COLO829 (cell line): ENCODE results near the gene ADIRF.
"Not testable (repeated sequence)": the region's sequence is repeated elsewhere in the genome, so short reads cannot be mapped to it uniquely, and the experiment has no call there.

Experiments
- DNase-seq: peaks from one replicate; pipeline ENCODE4 v3.0.0; 2012; ENCODE audit warnings: low spot score

Gene ADIRF

DNA sequence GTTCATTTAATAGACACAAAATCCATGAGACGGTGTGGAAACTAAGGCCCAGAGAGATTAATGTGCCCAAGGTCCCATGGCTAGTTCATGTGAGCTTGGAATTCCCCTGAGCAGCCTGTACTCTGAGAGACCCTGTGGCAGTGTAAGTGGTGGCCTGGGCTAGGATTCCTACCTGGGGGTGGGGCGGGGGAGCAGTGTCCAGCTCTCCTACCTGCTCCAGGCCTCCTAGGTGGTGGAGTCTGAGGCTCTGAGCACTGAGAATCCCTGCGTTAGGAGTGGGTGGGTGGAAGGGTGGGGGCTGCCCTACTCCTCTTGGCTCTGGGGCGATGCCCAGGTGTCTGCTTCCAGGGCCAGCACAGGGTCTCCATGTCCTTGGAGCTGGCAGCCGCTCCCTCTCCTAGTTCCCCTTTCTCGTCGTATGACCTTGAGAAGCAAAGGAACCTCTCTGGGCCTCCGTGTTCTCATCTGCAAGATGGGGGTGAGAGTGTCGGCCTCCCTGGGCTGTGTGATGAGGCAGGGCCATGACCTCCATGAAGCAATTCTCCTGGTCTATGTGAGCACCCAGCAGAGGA is 7.3 kb upstream of the ADIRF start:
- no peak for DNase-seq

DNA sequence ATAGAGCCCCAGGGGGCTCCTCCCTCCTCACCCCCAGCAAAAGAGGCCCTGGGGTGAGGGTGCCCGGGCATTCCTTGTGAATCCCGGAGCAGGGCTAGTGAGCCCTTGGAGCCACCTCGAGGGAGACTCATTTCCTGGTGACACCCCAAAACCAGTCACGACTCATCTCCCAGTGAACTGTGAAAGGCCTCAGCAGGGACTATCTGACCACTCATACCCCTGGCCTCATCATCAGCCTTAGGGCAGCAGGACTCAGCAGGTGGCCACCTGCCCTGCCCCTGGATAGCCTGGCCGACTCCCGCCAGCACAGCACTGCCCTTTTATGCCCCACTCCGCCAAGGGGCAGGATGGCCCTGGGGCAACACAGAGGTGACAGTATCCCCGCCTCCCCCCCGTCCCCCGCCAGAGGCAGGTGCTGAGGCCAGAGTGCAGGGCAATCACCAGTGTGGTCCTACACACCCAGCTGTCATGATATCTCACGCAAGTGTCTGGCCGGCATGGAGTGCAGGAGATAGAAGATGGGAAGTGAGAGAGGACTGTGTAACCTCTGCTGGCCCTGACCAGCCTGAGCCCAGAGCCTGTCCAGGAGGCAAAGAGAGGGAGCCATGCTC is 6.7 kb upstream of the ADIRF start:
- DNase-seq: no peak

- DNase-seq: no peak
These were observed 5.9 kb upstream of the ADIRF start for GRCh38 chr10:86962136-86962980.

DNA sequence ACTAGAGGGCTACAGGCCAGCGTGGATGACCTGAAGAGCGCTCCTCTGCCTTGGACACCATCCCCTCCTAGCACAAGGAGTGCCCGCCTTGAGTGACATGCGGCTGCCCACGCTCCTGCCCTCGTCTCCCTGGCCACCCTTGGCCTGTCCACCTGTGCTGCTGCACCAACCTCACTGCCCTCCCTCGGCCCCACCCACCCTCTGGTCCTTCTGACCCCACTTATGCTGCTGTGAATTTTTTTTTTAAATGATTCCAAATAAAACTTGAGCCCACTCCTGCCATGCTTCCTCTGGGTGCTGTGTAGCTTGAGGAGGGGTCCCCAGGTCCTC is 5.3 kb upstream of the ADIRF start:
- no peak for DNase-seq

DNA sequence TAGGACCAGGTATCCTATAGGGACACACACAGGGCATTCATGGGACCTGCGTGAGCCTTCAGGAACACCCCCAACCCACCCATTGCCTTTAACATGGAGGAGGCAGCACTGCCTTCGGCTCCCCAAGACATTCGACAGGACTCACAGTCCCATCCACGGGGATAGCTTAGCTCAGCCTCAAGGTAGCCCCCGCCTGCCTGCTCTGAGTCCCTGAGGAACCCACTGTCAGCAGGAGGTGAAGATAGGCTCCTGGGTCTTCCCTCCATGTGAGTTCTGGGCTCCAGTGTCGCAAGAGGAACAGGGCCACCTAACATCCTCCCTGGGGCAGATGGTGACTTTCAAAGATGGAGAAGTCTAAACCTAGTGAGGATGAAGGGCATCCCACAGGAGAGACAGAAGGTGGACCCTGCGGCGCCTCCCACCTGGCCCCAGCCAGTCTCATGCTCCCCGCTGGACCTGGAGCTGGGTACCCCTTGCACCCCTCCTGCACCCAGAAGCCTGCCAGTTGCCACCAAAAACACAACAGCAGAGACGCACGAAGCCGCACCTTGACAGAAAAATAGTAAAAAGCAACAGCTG is 4.9 kb upstream of the ADIRF start:
- DNase-seq: no peak

- no peak for DNase-seq
These were observed 4.0 kb upstream of the ADIRF start for GRCh38 chr10:86964061-86964846.

DNA sequence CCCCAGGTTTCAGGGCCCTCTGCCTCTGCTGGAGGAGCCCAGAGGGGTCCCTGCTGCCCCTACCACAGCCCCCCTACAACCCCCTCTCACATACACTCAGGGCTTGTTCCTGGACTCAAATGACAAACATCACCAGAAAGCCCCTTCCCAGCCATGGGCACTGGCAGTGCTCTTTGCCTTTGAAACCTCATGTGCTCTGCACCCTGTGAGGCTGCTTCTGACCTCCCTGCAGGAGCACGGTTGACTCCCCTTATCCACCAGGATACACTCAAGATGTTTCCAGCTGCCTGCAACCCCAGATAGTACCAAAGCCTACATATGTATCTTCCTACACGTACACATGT is 3.5 kb upstream of the ADIRF start:
- no peak for DNase-seq

DNA sequence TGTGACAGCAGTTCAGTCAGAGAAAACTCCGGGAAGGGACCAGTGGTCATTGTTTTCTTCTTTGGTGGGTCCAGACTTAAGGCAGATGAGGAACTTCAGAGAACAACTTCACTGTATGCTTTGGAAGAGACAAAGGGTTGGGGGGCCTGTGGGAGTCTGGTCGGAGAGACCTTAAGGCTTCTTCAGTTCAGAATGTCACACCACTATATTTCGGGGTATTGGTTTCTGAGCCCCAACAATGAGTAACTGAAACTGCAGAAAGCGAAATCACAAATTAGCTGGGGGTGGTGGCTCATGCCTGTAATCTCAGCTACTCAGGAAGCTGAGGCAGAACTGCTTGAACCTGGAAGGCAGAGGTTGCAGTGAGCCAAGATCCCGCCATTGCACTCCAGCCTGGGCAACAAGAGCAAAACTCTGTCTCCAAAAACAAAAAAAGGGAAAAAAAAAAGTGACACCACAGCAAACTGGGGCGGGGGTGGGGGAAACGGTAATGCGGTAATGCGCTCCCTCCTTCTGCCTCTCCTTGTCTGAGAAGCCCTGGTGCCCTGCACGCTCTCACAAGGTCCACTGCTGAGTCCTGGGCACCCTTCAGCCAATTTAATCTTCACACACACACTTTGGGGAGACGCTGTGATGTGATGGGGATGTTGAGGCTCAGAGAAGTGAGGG is 2.2 kb upstream of the ADIRF start:
- no peak for DNase-seq

DNA sequence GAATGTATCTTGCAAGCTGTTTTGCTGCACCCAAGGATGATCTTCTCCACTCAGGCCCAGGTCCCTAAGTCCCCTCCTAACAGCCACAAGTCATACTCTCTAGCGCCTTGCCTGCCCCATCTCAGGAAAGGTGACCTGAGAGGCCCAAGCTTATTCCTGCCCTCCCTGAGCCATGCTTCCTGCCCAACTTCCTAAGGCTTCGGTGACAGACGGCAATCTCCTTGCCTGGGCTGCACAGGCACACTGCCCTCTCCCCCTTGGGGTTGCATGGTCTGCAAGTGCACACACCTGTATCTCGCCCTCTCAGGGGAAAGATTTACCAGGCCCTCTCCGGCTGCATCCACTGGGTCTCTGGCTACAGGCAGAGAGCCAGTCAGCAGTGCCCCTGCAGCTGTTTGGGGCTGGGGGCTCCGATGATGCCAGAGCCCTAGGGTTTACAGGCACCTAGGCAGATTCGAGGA is 771 bp upstream of the ADIRF start:
- no peak for DNase-seq

- no peak for DNase-seq
These were observed 693 bp downstream of the ADIRF start for GRCh38 chr10:86968994-86969355.

DNA sequence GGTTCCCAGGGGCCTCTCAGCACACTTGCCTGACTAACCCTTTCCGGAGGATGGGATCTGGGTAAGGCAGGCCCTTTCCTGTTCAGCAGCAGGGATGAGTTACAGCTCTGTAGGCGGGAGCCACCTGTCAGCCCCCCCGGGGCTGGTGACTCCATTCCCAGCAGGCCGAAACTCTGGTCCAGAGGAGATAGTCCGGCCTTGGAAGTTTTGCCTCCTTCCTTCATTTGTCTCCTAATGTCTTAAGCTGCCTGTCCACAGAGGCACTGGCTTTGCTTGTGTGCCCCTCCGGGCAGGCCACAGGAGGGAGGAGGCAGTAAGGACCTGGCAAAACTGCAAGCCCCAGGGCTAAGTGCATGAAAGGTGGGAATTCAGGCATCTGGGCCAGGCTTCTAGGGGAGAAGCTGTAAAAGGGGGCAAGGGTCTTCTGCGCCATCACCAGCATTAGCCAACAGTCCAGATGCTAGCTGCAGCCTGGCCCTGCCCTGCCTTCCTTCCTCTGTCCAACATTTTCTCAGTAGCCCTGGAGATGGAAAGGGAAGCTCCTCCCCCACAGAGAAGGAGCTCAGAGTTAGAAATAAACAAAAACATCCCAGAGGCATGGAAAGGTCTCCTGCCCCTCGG is 1.2 kb downstream of the ADIRF start:
- DNase-seq: no peak

DNA sequence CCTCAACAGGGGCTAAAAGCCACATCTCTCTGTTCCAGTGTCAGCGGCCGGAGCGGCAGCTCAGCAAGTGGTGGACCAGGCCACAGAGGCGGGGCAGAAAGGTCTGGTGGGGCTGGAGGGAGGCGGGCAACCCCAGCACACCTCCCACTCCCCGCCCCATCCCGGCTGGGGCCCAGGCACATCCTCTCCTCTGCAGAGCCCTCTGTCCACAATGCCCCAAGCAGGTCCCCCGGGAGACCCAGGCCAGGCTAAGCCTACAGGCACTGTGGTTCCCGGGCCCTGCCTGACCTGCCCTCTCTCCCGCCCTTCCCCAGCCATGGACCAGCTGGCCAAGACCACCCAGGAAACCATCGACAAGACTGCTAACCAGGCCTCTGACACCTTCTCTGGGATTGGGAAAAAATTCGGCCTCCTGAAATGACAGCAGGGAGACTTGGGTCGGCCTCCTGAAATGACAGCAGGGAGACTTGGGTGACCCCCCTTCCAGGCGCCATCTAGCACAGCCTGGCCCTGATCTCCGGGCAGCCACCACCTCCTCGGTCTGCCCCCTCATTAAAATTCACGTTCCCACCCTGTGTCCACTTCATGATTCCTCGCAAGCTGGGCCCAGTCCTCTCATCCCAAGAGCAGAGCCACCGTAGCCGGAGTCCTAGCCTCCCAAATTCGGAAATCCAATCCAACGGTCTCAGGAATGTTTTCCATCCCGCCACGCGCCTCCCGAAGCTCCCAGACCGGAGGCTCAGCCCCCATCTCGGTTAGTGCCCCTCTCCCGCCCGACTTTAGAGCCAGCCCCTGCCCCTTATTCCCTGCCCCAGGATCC is 2.1 kb downstream of the ADIRF start:
- peak; percentile 43 for DNase-seq

DNA sequence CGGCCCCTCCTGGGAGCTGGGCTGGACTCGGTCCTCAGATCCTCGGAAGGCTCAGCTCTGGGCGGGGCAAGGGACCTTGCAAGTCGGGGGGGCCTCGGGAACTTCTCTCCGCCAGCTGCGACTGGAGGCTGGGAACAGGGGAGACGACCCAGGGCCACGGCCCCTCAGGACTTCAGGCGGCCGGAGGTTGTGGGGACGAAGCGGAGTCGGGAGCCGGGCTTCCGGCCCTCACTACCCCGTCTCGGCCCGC is 2.6 kb downstream of the ADIRF start:
- no peak for DNase-seq

DNA sequence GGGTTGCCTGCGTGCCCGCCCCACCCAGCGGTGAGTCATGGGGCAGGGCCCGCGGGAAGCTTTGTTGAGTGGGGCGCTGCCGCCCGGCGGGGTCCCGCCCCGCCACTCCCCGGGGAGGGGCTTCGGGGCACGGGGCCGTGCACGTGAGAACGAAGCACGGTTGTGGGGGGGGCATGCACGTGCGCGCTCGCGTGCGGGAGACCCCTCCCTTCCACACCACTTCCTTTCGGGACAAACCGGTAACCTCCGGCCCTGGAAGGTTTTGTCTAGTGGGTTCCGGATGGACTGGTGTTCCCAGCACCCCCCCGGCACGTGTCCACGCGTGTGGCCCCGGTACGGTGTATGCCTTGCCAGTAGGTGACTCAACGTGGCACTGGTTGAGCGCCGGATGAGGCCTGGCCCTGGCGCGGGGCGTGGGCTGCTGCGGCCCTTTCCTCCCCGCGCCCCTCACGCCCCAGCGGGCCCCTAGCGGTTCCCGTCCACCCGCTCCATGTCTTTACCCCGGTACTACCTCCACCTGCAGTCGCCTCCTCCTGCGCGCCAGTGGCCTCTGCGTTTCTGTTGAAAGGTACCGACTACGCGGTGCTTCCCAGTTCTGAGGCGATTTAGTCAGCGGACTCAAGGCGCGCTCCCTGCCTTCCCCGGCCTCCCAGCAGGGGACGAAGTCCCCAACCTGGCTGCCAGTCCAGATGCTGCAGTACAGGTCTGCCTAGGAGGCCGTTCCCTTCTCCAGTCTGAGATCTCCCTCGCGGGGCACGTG is 3.1 kb downstream of the ADIRF start:
- DNase-seq: peak; percentile 78

DNA sequence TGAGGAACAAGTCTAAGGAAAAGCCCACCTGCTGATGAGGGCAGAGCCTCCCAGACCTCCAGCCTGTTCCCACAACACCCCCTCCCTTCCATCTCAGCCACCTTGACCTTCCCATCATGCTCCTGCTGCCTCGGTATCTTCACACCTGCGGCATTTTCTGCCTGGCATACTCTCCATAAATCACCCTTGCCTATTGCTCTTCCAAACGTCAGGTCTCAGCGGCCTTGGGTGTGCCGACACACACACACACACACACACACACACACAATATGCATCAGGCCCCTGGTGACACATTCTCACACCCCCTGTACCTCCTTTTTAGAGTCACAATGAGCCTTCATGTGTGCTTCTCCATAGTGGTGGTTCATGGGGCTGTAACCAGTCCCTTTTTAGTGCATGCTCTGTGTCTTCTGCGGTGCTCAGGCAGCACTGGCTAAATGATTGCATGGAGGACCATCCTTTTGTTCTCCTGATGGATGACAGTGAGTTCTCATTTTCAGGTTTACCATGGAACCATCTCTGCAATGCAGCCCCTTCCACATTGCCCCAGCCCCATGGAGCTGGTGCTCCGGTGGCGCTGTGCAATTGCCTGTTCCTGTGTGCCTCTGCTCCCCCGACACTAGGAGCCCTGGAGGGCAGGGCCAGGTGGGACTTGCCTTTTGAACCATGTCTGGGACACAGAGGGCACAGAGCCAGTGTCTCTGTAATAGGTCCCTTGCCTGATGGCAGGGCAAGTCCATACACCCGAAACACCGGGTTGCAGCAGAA is 4.5 kb downstream of the ADIRF start:
- DNase-seq: no peak

- DNase-seq: no peak
These were observed 6.2 kb downstream of the ADIRF start for GRCh38 chr10:86974484-86974883.

- no peak for DNase-seq
These were observed 8.2 kb downstream of the ADIRF start for GRCh38 chr10:86976362-86977056.

- not testable (repeated sequence) for DNase-seq
These were observed 10.2 kb downstream of the ADIRF start for GRCh38 chr10:86978457-86978856.
